ENCODE data around the gene RPL29. TPM values are rescaled to one million over a fixed set of nuclear protein-coding genes. Genes with fewer than 3 reads are reported as not detected.

The RPL29 gene
- total RNA-seq, 2 experiments from 2014 or later = 1,694 to 1,736 TPM

Other genes starting within 250 kb of the RPL29 start
- not detected for gene IQCF6, start 216.7 kb downstream of the RPL29 start, total RNA-seq
- not detected for gene IQCF2, start 134.3 kb downstream of the RPL29 start, total RNA-seq
- gene IQCF5, start 120.3 kb downstream of the RPL29 start, total RNA-seq = not detected
- gene IQCF1, start 92.5 kb downstream of the RPL29 start, total RNA-seq = not detected
- 1 to 10 TPM; 8.1 to 8.3 TPM for gene RRP9, start 54.0 kb downstream of the RPL29 start, total RNA-seq
- 1 to 10 TPM; 6.3 to 6.7 TPM for gene PARP3, start 53.5 kb downstream of the RPL29 start, total RNA-seq
- not detected for gene GPR62, start 40.5 kb downstream of the RPL29 start, total RNA-seq
- 10 to 100 TPM in 1 of 2 experiments, 1 to 10 TPM in 1; 9.8 to 14.7 TPM for gene PCBP4, start 28.4 kb downstream of the RPL29 start, total RNA-seq
- 10 to 100 TPM; 44.3 to 44.4 TPM for gene ABHD14B, start 21.8 kb downstream of the RPL29 start, total RNA-seq
- gene ABHD14A, start 20.8 kb downstream of the RPL29 start, total RNA-seq = 1 to 10 TPM; 6.8 to 6.9 TPM
- gene ACY1, start 12.4 kb downstream of the RPL29 start, total RNA-seq = 1 to 10 TPM; 3.8 to 4.0 TPM
- gene DUSP7, start 60.7 kb upstream of the RPL29 start, total RNA-seq = 1 to 10 TPM; 5.4 to 5.6 TPM
- under 1 TPM; 0.24 to 0.42 TPM for gene POC1A, start 158.5 kb upstream of the RPL29 start, total RNA-seq
- gene ALAS1, start 202.3 kb upstream of the RPL29 start, total RNA-seq = 1 to 10 TPM; 6.0 to 6.6 TPM
- under 1 TPM in 1 of 2 experiments, not detected in 1; 0.33 TPM for gene TLR9, start 229.8 kb upstream of the RPL29 start, total RNA-seq
- gene TWF2, start 243.3 kb upstream of the RPL29 start, total RNA-seq = 10 to 100 TPM; 31.1 to 31.2 TPM
- gene PPM1M, start 249.9 kb upstream of the RPL29 start, total RNA-seq = 10 to 100 TPM; 43.9 to 46.9 TPM

Data from CD8-positive, alpha-beta T cell (primary cell).